BLaER1 treated with 17β-estradiol and CSF1 and Interleukin-3, amounts not matched to agents 10 nM and 100 nM (cell line): ENCODE data around the gene TMOD3.

Experiments
- H3K27ac ChIP-seq, 11 experiments: shearing (Covaris generic); formaldehyde crosslinking; 2 replicates each; pipeline ENCODE4 v1.8.1; 2022
- H3K27me3 ChIP-seq, 11 experiments: shearing (Covaris generic); formaldehyde crosslinking; 2 replicates each; pipeline ENCODE4 v1.8.1; 2022
- H3K36me3 ChIP-seq, 11 experiments: shearing (Covaris generic); formaldehyde crosslinking; 2 replicates each; pipeline ENCODE4 v1.8.1; 2022
- H3K4me1 ChIP-seq, 10 experiments: shearing (Covaris generic); formaldehyde crosslinking; 2 replicates each; pipeline ENCODE4 v1.8.1; 2022
- H3K4me2 ChIP-seq, 11 experiments: shearing (Covaris generic); formaldehyde crosslinking; 2 replicates each; pipeline ENCODE4 v1.8.1; 2022
- H3K4me3 ChIP-seq, 10 experiments: shearing (Covaris generic); formaldehyde crosslinking; 2 replicates each; pipeline ENCODE4 v1.8.1; 2022
- H3K9ac ChIP-seq, 11 experiments: shearing (Covaris generic); formaldehyde crosslinking; 2 replicates each; pipeline ENCODE4 v1.8.1; 2022
- H3K9me3 ChIP-seq, 11 experiments: shearing (Covaris generic); formaldehyde crosslinking; replicated peaks in 1 of 11; 2 replicates each; pipeline ENCODE4 v1.8.1; 2022
- H4K20me1 ChIP-seq, 11 experiments: shearing (Covaris generic); formaldehyde crosslinking; 2 replicates each; pipeline ENCODE4 v1.8.1; 2022
- Cebpa-rat ChIP-seq, 11 experiments: shearing (Covaris generic); IDR thresholded peaks; 2 replicates each; pipeline ENCODE4 v1.8.1; 2022

Gene TMOD3

GRCh38 chr15:51888593-51889195, 59.2 kb downstream of the TMOD3 start:
- no peak overlapping the region for H3K27ac ChIP-seq

DNA sequence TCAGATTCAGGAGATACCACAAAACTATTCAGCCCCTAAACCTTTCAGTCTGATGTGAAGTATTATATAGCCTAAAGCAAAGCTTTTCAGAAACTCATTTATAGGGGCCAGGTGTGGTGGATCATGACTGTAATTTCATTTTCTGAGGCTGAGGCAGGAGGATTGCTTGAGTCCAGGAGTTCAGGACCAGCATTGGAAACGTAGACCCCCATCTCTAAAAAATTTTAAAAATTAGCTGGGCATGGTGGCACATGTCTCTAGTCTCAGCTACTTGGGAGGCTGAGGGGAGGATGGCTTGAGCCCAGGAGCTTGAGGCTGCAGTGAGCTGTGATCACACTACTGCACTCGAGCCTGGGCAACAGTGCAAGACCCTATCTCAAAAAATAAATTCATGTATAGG, 60.0 kb downstream of the TMOD3 start:
- no peak for TF ChIP-seq Cebpa-rat (IDR thresholded peaks at IDR 0.05)
- no peak overlapping the region for H3K27ac ChIP-seq
- H3K36me3 ChIP-seq, result peaks cover 49 to 94% (median 73%) of the 10 kb centered on the region in 11 experiments
- H3K27me3 ChIP-seq, result no peaks in the 10 kb centered on the region
- no peak overlapping the region for H3K9ac ChIP-seq
- peaks cover 0 to 21% (median 20%) of the 10 kb centered on the region in 11 experiments; a peak in 19 of 22 replicates for H3K9me3 ChIP-seq
- no peak overlapping the region for H3K4me3 ChIP-seq
- peaks cover 0 to 74% (median 0%) of the 10 kb centered on the region in 11 experiments; a peak in 5 of 22 replicates for H4K20me1 ChIP-seq
- H3K4me2 ChIP-seq, result no peak overlapping the region
- peaks cover 0 to 3% (median 0%) of the 10 kb centered on the region in 10 experiments; a peak in 1 of 20 replicates for H3K4me1 ChIP-seq

More at GRCh38 chr15:51888593-51889195, 59.2 kb downstream of the TMOD3 start:
- Histone ChIP-seq H3K4me1 (0 out of 20 replicates have a peak, but pooled peaks cover 0 to 4% (median 0%) of the 10 kb centered on the region in 10 experiments), H3K9me3 (peaks cover 0 to 29% (median 27%) of the 10 kb centered on the region in 11 experiments; a peak in 19 of 22 replicates), H4K20me1 (peaks cover 0 to 76% (median 0%) of the 10 kb centered on the region in 11 experiments; a peak in 5 of 22 replicates), H3K36me3 (peaks cover 49 to 94% (median 71%) of the 10 kb centered on the region in 11 experiments), H3K4me2 (no peak overlapping the region), H3K4me3 (no peak overlapping the region), H3K27me3 (no peaks in the 10 kb centered on the region), H3K9ac (no peak overlapping the region)
- no peak for TF ChIP-seq Cebpa-rat (IDR thresholded peaks at IDR 0.05)

GRCh38 chr15:51904421-51904820, 75.0 kb downstream of the TMOD3 start:
- TF ChIP-seq Cebpa-rat (IDR thresholded peaks at IDR 0.05), result no peak
- no peak overlapping the region for H3K4me2 ChIP-seq
- H3K4me1 ChIP-seq, result peaks cover 0 to 5% (median 0%) of the 10 kb centered on the region in 10 experiments; a peak in 1 of 20 replicates
- H3K36me3 ChIP-seq, result peaks cover 80 to 100% (median 92%) of the 10 kb centered on the region in 11 experiments
- H3K9ac ChIP-seq, result no peak overlapping the region
- no peaks in the 10 kb centered on the region for H3K9me3 ChIP-seq
- H3K4me3 ChIP-seq, result no peak overlapping the region
- H3K27ac ChIP-seq, result no peak overlapping the region
- H4K20me1 ChIP-seq, result peaks cover 0 to 52% (median 0%) of the 10 kb centered on the region in 11 experiments; a peak in 6 of 22 replicates
- H3K27me3 ChIP-seq, result no peaks in the 10 kb centered on the region

GRCh38 chr15:51904931-51905330, 75.5 kb downstream of the TMOD3 start:
- peaks cover 0 to 52% (median 0%) of the 10 kb centered on the region in 11 experiments; a peak in 6 of 22 replicates for H4K20me1 ChIP-seq
- TF ChIP-seq Cebpa-rat (IDR thresholded peaks at IDR 0.05), result no peak
- no peak overlapping the region for H3K9ac ChIP-seq
- peaks cover 0 to 5% (median 0%) of the 10 kb centered on the region in 10 experiments; a peak in 1 of 20 replicates for H3K4me1 ChIP-seq
- H3K9me3 ChIP-seq, result no peaks in the 10 kb centered on the region
- no peaks in the 10 kb centered on the region for H3K27me3 ChIP-seq
- no peak overlapping the region for H3K4me2 ChIP-seq
- no peak overlapping the region for H3K27ac ChIP-seq
- H3K4me3 ChIP-seq, result no peak overlapping the region
- peaks cover 78 to 100% (median 92%) of the 10 kb centered on the region in 11 experiments for H3K36me3 ChIP-seq

DNA sequence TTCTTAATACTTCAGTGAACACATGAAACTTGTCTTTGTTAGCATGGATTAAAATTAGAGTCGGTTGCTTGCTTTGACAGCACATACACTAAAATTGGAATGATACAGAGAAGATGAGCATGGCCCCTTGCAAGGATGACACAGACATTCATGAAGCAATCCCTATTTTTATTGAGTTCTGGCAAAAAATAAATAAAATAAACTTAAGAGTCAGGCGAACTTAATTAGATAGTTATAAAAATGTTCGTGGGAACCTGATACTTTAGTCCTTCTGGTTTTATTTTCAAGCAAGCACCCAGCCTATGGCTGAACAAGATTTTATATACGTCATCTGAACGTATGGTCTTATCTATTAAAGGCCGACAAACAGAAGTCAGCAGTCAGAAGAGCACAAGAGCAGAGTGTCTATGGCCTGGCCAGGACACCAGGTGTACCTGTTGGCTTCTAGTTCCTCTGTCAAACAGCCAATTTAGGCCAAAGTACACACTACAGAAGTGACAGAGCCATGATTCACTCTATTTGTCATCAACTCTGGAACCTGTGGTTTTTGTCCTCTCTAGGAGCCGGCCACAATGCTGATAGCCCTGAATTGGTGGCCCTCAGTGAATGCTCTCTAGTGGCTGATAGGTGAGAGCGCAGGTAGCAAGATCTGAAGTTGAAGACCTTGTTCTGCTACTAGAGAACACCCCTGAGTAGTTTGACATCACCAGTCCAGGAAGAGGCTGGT, 77.8 kb downstream of the TMOD3 start:
- no peak overlapping the region for H3K4me3 ChIP-seq
- H3K4me1 ChIP-seq, result peaks cover 0 to 5% (median 0%) of the 10 kb centered on the region in 10 experiments; a peak in 1 of 20 replicates
- H4K20me1 ChIP-seq, result peaks cover 0 to 52% (median 0%) of the 10 kb centered on the region in 11 experiments; a peak in 6 of 22 replicates
- H3K9me3 ChIP-seq, result no peaks in the 10 kb centered on the region
- no peak overlapping the region for H3K9ac ChIP-seq
- no peaks in the 10 kb centered on the region for H3K27me3 ChIP-seq
- no peak overlapping the region for H3K27ac ChIP-seq
- H3K4me2 ChIP-seq, result no peak overlapping the region
- TF ChIP-seq Cebpa-rat (IDR thresholded peaks at IDR 0.05), result no peak
- peaks cover 72 to 99% (median 89%) of the 10 kb centered on the region in 11 experiments for H3K36me3 ChIP-seq

- H3K4me2 ChIP-seq, result no peak overlapping the region
- H3K4me3 ChIP-seq, result no peak overlapping the region
- no peaks in the 10 kb centered on the region for H3K27me3 ChIP-seq
- peaks cover 73 to 99% (median 89%) of the 10 kb centered on the region in 11 experiments for H3K36me3 ChIP-seq
- H3K4me1 ChIP-seq, result peaks cover 0 to 5% (median 0%) of the 10 kb centered on the region in 10 experiments; a peak in 1 of 20 replicates
- H4K20me1 ChIP-seq, result peaks cover 0 to 50% (median 0%) of the 10 kb centered on the region in 11 experiments; a peak in 6 of 22 replicates
- H3K27ac ChIP-seq, result no peak overlapping the region
- no peaks in the 10 kb centered on the region for H3K9me3 ChIP-seq
- no peak overlapping the region for H3K9ac ChIP-seq
- TF ChIP-seq Cebpa-rat (IDR thresholded peaks at IDR 0.05), result no peak
Measured at GRCh38 chr15:51908316-51908715, 78.9 kb downstream of the TMOD3 start.

DNA sequence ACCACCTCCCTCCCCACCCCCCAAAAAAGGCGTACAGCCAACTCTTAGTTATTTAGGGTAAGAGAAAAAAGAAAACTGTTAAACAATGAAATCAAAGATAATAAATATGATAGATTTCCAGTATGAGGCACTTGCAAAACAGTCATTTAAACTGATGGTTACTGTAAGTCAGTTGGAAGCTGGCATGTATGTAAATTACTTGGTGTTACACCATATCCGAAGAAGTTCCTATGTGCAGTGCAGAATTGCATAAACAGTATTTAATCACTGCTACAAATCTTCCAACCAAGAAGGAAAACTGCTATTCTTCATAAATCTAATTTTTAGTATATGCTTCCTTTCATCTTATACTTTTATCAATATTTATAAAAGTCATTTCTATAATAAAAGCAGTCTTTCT, 80.1 kb downstream of the TMOD3 start:
- Histone ChIP-seq H3K4me2 (no peak overlapping the region), H3K4me3 (no peak overlapping the region), H3K4me1 (peaks cover 0 to 5% (median 0%) of the 10 kb centered on the region in 10 experiments; a peak in 1 of 20 replicates), H3K36me3 (peaks cover 72 to 99% (median 87%) of the 10 kb centered on the region in 11 experiments), H3K9me3 (no peaks in the 10 kb centered on the region), H4K20me1 (peaks cover 0 to 38% (median 0%) of the 10 kb centered on the region in 11 experiments; a peak in 6 of 22 replicates), H3K9ac (no peak overlapping the region), H3K27me3 (no peaks in the 10 kb centered on the region), H3K27ac (no peak overlapping the region)
- TF ChIP-seq Cebpa-rat (IDR thresholded peaks at IDR 0.05), result no peak

DNA sequence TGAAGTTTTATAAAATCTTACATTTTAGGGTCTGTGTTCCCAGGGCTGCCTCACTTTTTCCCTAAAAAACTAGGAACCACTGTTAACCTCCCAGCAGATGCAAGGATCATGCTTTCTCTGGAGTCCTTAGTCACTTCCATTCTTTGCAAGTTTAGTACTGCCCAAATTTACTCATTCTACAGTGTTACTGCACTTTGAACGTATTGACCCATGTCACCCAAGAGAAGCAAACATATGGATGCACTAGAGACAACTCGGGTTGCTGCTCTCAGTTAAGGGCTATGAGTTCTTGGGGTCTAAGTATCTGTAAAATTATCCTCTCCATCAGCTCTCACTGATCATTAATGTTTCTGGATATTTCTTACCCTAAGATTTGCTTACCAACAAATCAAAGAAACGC, 83.1 kb downstream of the TMOD3 start:
- Histone ChIP-seq H4K20me1 (peaks cover 0 to 11% (median 0%) of the 10 kb centered on the region in 11 experiments; a peak in 5 of 22 replicates), H3K4me2 (no peak overlapping the region), H3K9me3 (no peaks in the 10 kb centered on the region), H3K4me1 (peaks cover 0 to 5% (median 0%) of the 10 kb centered on the region in 10 experiments; a peak in 1 of 20 replicates), H3K27me3 (no peaks in the 10 kb centered on the region), H3K27ac (no peak overlapping the region), H3K9ac (no peak overlapping the region), H3K4me3 (no peak overlapping the region), H3K36me3 (peaks cover 64 to 96% (median 86%) of the 10 kb centered on the region in 11 experiments)
- TF ChIP-seq Cebpa-rat (IDR thresholded peaks at IDR 0.05), result no peak

- Histone ChIP-seq H3K27me3 (no peaks in the 10 kb centered on the region), H3K4me3 (no peak overlapping the region), H3K36me3 (peaks cover 75 to 96% (median 86%) of the 10 kb centered on the region in 11 experiments), H3K9ac (no peak overlapping the region), H4K20me1 (peaks cover 0 to 2% (median 0%) of the 10 kb centered on the region in 11 experiments; a peak in 2 of 22 replicates), H3K4me1 (no peaks in the 10 kb centered on the region), H3K4me2 (no peak overlapping the region), H3K9me3 (no peaks in the 10 kb centered on the region), H3K27ac (no peak overlapping the region)
- TF ChIP-seq Cebpa-rat (IDR thresholded peaks at IDR 0.05), result no peak
Measured at GRCh38 chr15:51917493-51917892, 88.0 kb downstream of the TMOD3 start.
